Measurements from ENCODE around the gene CCR7. TPM values are rescaled to one million over a fixed set of nuclear protein-coding genes. Genes with fewer than 3 reads are reported as not detected.

CCR7 gene
- total RNA-seq, 4 donors from 2014 or later: 0.33 TPM; not detected in 3

- DNase-seq (ENCODE audit: extremely low spot score): peak; percentile 72
- Histone ChIP-seq H3K36me3 (no peaks in the 10 kb centered on the region), H3K9me3 (no peaks in the 10 kb centered on the region), H3K4me1 (no peaks in the 10 kb centered on the region), H3K4me3 (no peak overlapping the region), H3K27me3 (peaks cover 0 to 4% (median 0%) of the 10 kb centered on the region in 4 donors), H3K27ac (replicated peaks in 1 of 4) (no peak overlapping the region)
- intact Hi-C loops (cut with DNase I): no loop called here
- WGBS: 74% methylated on average over 10 of the region's 10 CpGs
- no peak for TF ChIP-seq CTCF (IDR thresholded peaks at IDR 0.05)
- no peak for TF ChIP-seq EP300 (IDR thresholded peaks at IDR 0.05)
- no peak for TF ChIP-seq POLR2A (IDR thresholded peaks at IDR 0.05; ENCODE audit: low read depth)
- TF ChIP-seq POLR2AphosphoS5 (IDR thresholded peaks at IDR 0.05): no peak
Observed at GRCh38 chr17:40606548-40607353, 41.5 kb upstream of the CCR7 start.

- intact Hi-C loops (cut with DNase I): no loop called here
- Histone ChIP-seq H3K4me1 (no peaks in the 10 kb centered on the region), H3K36me3 (no peaks in the 10 kb centered on the region), H3K27ac (replicated peaks in 1 of 4) (no peak overlapping the region), H3K4me3 (no peak overlapping the region), H3K27me3 (peaks cover 0 to 4% (median 0%) of the 10 kb centered on the region in 4 donors), H3K9me3 (no peaks in the 10 kb centered on the region)
- DNase-seq (ENCODE audit: extremely low spot score): peak; percentile 82
- 87% methylated on average over 6 of the region's 6 CpGs for WGBS
- TF ChIP-seq POLR2AphosphoS5 (IDR thresholded peaks at IDR 0.05): no peak
- no peak for TF ChIP-seq EP300 (IDR thresholded peaks at IDR 0.05)
- no peak for TF ChIP-seq CTCF (IDR thresholded peaks at IDR 0.05)
- no peak for TF ChIP-seq POLR2A (IDR thresholded peaks at IDR 0.05; ENCODE audit: low read depth)
Observed at GRCh38 chr17:40605306-40605705, 40.0 kb upstream of the CCR7 start.

GRCh38 chr17:40604327-40605080, 39.2 kb upstream of the CCR7 start:
- no peak for TF ChIP-seq EP300 (IDR thresholded peaks at IDR 0.05)
- no peak for TF ChIP-seq POLR2A (IDR thresholded peaks at IDR 0.05; ENCODE audit: low read depth)
- no peak for TF ChIP-seq POLR2AphosphoS5 (IDR thresholded peaks at IDR 0.05)
- no peak for TF ChIP-seq CTCF (IDR thresholded peaks at IDR 0.05)
- WGBS: 86% methylated on average over 8 of the region's 8 CpGs
- Histone ChIP-seq H3K4me1 (no peaks in the 10 kb centered on the region), H3K4me3 (no peak overlapping the region), H3K27me3 (peaks cover 0 to 4% (median 0%) of the 10 kb centered on the region in 4 donors), H3K36me3 (no peaks in the 10 kb centered on the region), H3K27ac (replicated peaks in 1 of 4) (no peak overlapping the region), H3K9me3 (no peaks in the 10 kb centered on the region)
- peak; percentile 78 for DNase-seq (ENCODE audit: extremely low spot score)
- intact Hi-C loops (cut with DNase I): no loop called here

GRCh38 chr17:40602445-40603443, 37.5 kb upstream of the CCR7 start:
- intact Hi-C loops (cut with DNase I): no loop called here
- DNase-seq (ENCODE audit: extremely low spot score): peak; percentile 84
- Histone ChIP-seq H3K27ac (replicated peaks in 1 of 4) (no peak overlapping the region), H3K27me3 (no peaks in the 10 kb centered on the region), H3K9me3 (no peaks in the 10 kb centered on the region), H3K4me1 (no peaks in the 10 kb centered on the region), H3K36me3 (no peaks in the 10 kb centered on the region), H3K4me3 (no peak overlapping the region)
- 79% methylated on average over 22 of the region's 22 CpGs for WGBS
- TF ChIP-seq EP300 (IDR thresholded peaks at IDR 0.05): no peak
- no peak for TF ChIP-seq POLR2A (IDR thresholded peaks at IDR 0.05; ENCODE audit: low read depth)
- TF ChIP-seq POLR2AphosphoS5 (IDR thresholded peaks at IDR 0.05): no peak
- no peak for TF ChIP-seq CTCF (IDR thresholded peaks at IDR 0.05)

Data from esophagus muscularis mucosa (tissue), 4 donors.